ENCODE results near the gene SLIT1. TPM values are rescaled to one million over a fixed set of nuclear protein-coding genes. Genes with fewer than 3 reads are reported as not detected.
A peak's percentile ranks its signal among the peaks of the same experiment; 100 is the strongest.
"Not testable (repeated sequence)": the region's sequence is repeated elsewhere in the genome, so short reads cannot be mapped to it uniquely, and the experiment has no call there.

The SLIT1 gene
- total RNA-seq, 1 experiment from 2014 or later = not detected

GRCh38 chr10:97043563-97043855, 142.2 kb downstream of the SLIT1 start:
- no peaks in the 10 kb centered on the region for H3K9me3 ChIP-seq
- H3K27me3 ChIP-seq = no peaks in the 10 kb centered on the region
- no peak for DNase-seq
- no peaks in the 10 kb centered on the region for H3K36me3 ChIP-seq
- no peak overlapping the region for H3K4me3 ChIP-seq

DNA sequence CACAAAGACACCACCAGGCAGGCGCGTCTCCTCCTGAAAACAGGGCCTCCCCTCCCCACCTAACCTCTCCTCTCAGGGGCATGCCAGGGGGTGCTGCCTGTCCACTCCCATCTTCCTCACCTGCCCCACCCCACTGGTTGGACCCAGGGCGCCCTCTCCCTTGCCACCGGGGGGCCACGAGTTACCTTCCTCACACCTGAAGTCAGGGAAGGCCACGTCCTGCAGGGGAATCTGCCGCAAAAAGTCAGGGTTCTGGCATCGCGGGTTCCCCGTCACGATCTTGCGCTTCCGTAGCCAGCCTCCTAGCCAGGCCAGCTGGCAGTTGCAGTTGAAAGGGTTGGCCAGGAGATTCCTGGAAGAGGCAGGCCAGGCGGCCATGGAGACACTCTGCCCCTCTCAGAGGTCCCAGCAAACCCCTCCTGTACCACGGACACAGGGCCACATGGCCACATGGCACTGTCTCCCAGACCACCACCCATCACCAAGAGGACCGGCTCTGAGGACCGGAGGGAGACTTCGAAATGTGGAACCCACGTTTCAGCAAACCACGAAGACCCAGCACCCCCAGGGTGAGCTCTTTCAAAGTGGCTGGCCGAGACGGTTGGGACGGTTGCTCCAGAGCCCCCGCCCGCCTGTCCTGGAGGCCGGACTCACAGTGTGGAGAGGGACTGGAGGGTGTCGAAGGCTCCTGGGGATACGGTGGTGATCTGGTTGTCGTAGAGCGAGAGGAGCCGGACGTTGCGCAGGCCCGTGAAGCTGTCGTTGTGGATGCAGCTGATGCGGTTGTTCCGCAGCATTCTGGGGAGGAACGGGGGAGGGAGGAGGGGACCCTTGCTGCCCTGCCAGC, 142.8 kb downstream of the SLIT1 start:
- no peaks in the 10 kb centered on the region for H3K9me3 ChIP-seq
- DNase-seq = no peak
- no peaks in the 10 kb centered on the region for H3K36me3 ChIP-seq
- H3K27me3 ChIP-seq = no peaks in the 10 kb centered on the region
- H3K4me3 ChIP-seq = no peak overlapping the region

GRCh38 chr10:97042081-97042480, 143.7 kb downstream of the SLIT1 start:
- DNase-seq = no peak
- Histone ChIP-seq H3K27me3 (no peaks in the 10 kb centered on the region), H3K36me3 (no peaks in the 10 kb centered on the region), H3K4me3 (no peak overlapping the region), H3K9me3 (no peaks in the 10 kb centered on the region)

DNA sequence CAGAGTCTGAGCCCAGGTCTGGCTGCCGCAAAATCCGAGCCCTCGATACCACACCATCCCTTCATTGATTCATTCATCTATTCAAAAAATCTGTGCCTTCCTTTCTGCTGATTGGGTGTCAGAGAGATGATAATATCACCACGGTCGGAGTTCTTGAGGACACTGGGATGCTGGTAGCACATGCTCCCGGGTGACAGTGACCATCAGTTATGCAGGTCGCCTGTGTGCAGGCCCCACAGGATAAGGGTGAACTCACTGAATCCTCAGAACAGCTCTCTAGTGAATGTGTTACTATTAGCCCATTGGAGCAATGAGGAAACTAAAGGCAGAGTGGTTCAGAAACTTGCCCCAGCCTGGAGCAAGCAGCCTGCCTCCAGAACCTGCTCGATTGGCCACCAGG, 145.1 kb downstream of the SLIT1 start:
- Histone ChIP-seq H3K4me3 (no peak overlapping the region), H3K36me3 (no peaks in the 10 kb centered on the region), H3K27me3 (no peaks in the 10 kb centered on the region), H3K9me3 (no peaks in the 10 kb centered on the region)
- DNase-seq = no peak

- Histone ChIP-seq H3K4me3 (no peak overlapping the region), H3K36me3 (no peaks in the 10 kb centered on the region)
Observed at GRCh38 chr10:97040248-97040584, 145.5 kb downstream of the SLIT1 start.

GRCh38 chr10:97039538-97040247, 146.1 kb downstream of the SLIT1 start:
- H3K27me3 ChIP-seq = no peaks in the 10 kb centered on the region
- no peaks in the 10 kb centered on the region for H3K36me3 ChIP-seq
- no peaks in the 10 kb centered on the region for H3K9me3 ChIP-seq
- no peak overlapping the region for H3K4me3 ChIP-seq
- DNase-seq = no peak

More at GRCh38 chr10:97040248-97040584, 145.5 kb downstream of the SLIT1 start:
- no peaks in the 10 kb centered on the region for H3K27me3 ChIP-seq
- no peak for DNase-seq
- H3K9me3 ChIP-seq = no peaks in the 10 kb centered on the region

DNA sequence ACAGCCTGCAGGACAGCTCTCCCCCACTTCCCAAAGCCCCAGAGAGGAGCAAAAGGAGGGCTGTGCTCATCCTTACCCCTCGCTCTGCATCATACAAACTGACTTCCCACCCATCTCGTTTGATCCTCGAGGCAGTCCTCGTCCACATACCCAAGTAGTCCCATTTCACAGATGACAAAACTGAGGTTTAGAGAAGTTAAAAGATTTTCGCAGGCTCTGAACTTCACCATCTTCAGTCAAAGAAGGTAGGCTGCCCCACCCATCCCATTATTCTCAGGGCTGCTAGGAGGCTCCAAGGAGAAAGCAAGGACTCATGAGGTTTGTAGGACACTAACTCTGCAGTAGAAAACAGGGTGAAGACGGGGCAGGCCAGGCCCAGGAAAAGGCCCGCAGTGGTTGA, 147.1 kb downstream of the SLIT1 start:
- Histone ChIP-seq H3K36me3 (no peaks in the 10 kb centered on the region), H3K4me3 (no peak overlapping the region), H3K9me3 (no peaks in the 10 kb centered on the region), H3K27me3 (no peaks in the 10 kb centered on the region)
- no peak for DNase-seq

GRCh38 chr10:97037365-97038361, 148.1 kb downstream of the SLIT1 start:
- Histone ChIP-seq H3K4me3 (peak overlapping the region; percentile 31), H3K27me3 (no peaks in the 10 kb centered on the region), H3K9me3 (no peaks in the 10 kb centered on the region), H3K36me3 (no peaks in the 10 kb centered on the region)
- DNase-seq = peak; percentile 75

- DNase-seq = no peak
- H3K4me3 ChIP-seq = no peak overlapping the region
- H3K36me3 ChIP-seq = no peaks in the 10 kb centered on the region
- no peaks in the 10 kb centered on the region for H3K27me3 ChIP-seq
- no peaks in the 10 kb centered on the region for H3K9me3 ChIP-seq
Observed at GRCh38 chr10:97034958-97035769, 150.6 kb downstream of the SLIT1 start.

GRCh38 chr10:97034301-97034700, 151.5 kb downstream of the SLIT1 start:
- Histone ChIP-seq H3K27me3 (no peaks in the 10 kb centered on the region), H3K36me3 (no peaks in the 10 kb centered on the region), H3K9me3 (no peaks in the 10 kb centered on the region), H3K4me3 (no peak overlapping the region)
- no peak for DNase-seq

GRCh38 chr10:97033841-97034240, 151.9 kb downstream of the SLIT1 start:
- not testable (repeated sequence) for DNase-seq, H3K36me3 ChIP-seq, H3K27me3 ChIP-seq, H3K9me3 ChIP-seq, H3K4me3 ChIP-seq

DNA sequence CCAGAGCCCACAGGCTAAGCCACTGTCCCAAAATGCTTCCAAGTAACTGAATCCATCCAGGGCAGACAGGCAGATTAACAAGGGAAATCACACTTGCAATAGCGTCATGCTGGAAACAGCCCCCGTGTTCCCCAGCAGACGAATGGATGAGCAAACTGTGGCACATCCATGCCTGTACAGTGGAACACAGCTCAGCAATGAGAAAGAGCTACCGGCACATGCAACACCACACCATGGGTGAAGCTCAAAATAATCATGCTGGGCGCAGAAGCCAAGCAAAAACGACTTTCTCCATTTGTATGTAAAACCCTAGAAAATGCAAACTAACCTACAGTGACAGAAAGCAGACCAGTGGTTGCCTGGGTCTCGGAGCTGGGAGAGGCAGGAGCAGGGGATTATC, 153.1 kb downstream of the SLIT1 start:
- Histone ChIP-seq H3K4me3 (no peak overlapping the region), H3K27me3 (no peaks in the 10 kb centered on the region), H3K9me3 (peaks cover 8% of the 10 kb centered on the region; the same call in 1 of the 2 replicates), H3K36me3 (no peaks in the 10 kb centered on the region)
- DNase-seq = no peak

DNA sequence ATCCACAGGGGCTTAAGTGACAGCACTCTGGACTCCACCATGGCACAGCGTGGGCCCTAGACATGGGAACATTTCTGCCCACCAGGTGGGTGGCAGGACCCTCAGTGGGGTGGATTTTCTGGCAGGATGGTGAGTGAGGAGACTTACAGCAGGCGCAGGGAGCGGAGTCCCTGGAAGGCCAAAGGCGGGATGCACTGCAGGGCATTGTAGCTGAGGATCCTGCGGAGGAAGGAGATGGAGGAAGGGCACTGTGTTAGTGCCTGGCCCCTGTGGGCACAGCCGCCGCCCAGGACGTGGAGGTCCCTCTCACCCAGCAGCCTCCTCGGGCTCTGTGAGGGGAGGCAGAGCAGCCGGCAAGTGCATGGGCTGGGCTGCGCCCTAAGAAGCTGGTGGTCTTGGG, 154.3 kb downstream of the SLIT1 start:
- DNase-seq = no peak
- peaks cover 12% of the 10 kb centered on the region; the same call in 1 of the 2 replicates for H3K9me3 ChIP-seq

GRCh38 chr10:97030894-97031293, 154.9 kb downstream of the SLIT1 start:
- no peaks in the 10 kb centered on the region for H3K36me3 ChIP-seq
- no peaks in the 10 kb centered on the region for H3K27me3 ChIP-seq
- no peak for DNase-seq
- peaks cover 12% of the 10 kb centered on the region; the same call in 1 of the 2 replicates for H3K9me3 ChIP-seq
- no peak overlapping the region for H3K4me3 ChIP-seq

More for the DNA sequence above, 154.3 kb downstream of the SLIT1 start:
- Histone ChIP-seq H3K27me3 (no peaks in the 10 kb centered on the region), H3K4me3 (no peak overlapping the region), H3K36me3 (no peaks in the 10 kb centered on the region)

DNA sequence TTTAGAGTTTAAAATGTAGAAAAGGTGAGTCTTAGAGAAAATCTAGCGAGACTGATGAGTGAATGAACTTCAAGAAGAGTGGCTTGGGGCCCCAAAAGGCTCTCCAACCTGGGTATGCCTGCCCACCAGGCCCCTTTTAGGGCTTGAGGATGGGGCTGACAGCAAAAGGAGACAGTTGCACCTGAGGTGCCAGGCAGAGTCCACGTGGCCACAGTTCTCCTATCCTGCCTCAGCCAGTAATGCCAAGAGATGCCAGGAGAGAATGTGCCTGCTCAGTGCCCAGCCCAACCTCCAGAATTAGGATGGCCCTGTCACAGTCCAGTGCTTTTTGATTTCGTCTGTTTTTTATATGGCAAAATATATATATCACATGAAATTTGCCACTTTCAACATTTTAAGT, 156.5 kb downstream of the SLIT1 start:
- H3K27me3 ChIP-seq = no peaks in the 10 kb centered on the region
- H3K9me3 ChIP-seq = peaks cover 12% of the 10 kb centered on the region; the same call in 1 of the 2 replicates
- DNase-seq = no peak
- H3K36me3 ChIP-seq = no peaks in the 10 kb centered on the region
- no peak overlapping the region for H3K4me3 ChIP-seq

DNA sequence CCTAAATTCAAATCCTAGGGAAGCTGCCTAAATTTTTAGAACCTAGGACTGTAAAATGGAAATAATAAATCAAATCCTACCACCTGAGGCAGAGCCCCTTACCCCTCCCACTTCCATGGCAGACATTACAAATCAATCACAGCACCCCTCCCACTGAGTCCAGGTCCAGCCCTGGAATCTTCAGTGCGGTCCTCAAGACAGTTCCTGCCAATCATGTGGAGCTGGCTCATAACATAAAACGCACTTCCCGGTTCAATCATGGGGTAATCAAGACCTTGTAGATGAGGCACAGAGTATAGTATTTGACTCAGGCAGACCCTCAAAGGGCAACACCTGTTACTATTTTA, 157.0 kb downstream of the SLIT1 start:
- DNase-seq = no peak
- Histone ChIP-seq H3K4me3 (no peak overlapping the region), H3K36me3 (no peaks in the 10 kb centered on the region), H3K27me3 (no peaks in the 10 kb centered on the region), H3K9me3 (peaks cover 12% of the 10 kb centered on the region; the same call in 1 of the 2 replicates)
